Heart left ventricle (tissue), 16 donors: ENCODE measurements around the gene PRDM5. TPM values are rescaled to one million over a fixed set of nuclear protein-coding genes. Genes with fewer than 3 reads are reported as not detected.

Experiments used
- ATAC-seq, 4 donors: fragments of 200-7000 bp; cut with Tn5 transposase; one replicate each; pipeline ENCODE4 v1.9.1; 2020 to 2022; ENCODE audit warnings: moderate library complexity in 4 of 4, mild to moderate bottlenecking in 3 of 4, moderate number of reproducible peaks in 1 of 4
- DNase-seq, 5 donors: peaks; one replicate each; pipeline ENCODE4 v3.0.0-alpha.2; 2020
- H3K27ac ChIP-seq, 12 donors: fragments of 200-600 bp; sonication (generic) in 4 of 12; one replicate each; pipeline versions ENCODE4 v1.5.0 to v1.8.0; 2016 to 2022; ENCODE audit warnings: mild to moderate bottlenecking in 2 of 12
- H3K27me3 ChIP-seq, 9 donors: fragments of 200-600 bp; sonication (generic) in 2 of 9; one replicate each; pipeline versions ENCODE4 v1.5.1 to v1.8.0; 2016 to 2022; ENCODE audit warnings: mild to moderate bottlenecking in 3 of 9
- H3K36me3 ChIP-seq, 9 donors: fragments of 200-600 bp; sonication (generic) in 2 of 9; one replicate each; pipeline versions ENCODE4 v1.5.0 to v1.8.0; 2018 to 2022; ENCODE audit warnings: mild to moderate bottlenecking in 2 of 9
- H3K4me1 ChIP-seq, 12 donors: fragments of 200-600 bp; sonication (generic) in 4 of 12; one replicate each; pipeline versions ENCODE4 v1.5.0 to v1.8.0; 2016 to 2022; ENCODE audit warnings: mild to moderate bottlenecking in 3 of 12
- H3K4me3 ChIP-seq, 12 donors: fragments of 200-600 bp; sonication (generic) in 4 of 12; one replicate each; pipeline versions ENCODE4 v1.5.0 to v1.8.0; 2017 to 2022; ENCODE audit warnings: mild to moderate bottlenecking in 9 of 12, moderate library complexity in 4 of 12
- H3K9me3 ChIP-seq, 12 donors: fragments of 200-600 bp; sonication (generic) in 4 of 12; one replicate each; pipeline versions ENCODE4 v1.5.0 to v1.8.0; 2016 to 2022; ENCODE audit warnings: mild to moderate bottlenecking in 1 of 12
- CTCF ChIP-seq, 12 donors: fragments of 200-600 bp; sonication (generic) in 4 of 12; IDR thresholded peaks; one replicate each; pipeline versions ENCODE4 v1.5.0 to v1.8.0; 2018 to 2022; ENCODE audit warnings: antibody characterized with exemption in 12 of 12, mild to moderate bottlenecking in 5 of 12
- POLR2A ChIP-seq, 2 donors: fragments of 450-650 bp; IDR thresholded peaks; one replicate each; pipeline ENCODE4 v1.6.1; 2017; ENCODE audit warnings: antibody characterized with exemption in 2 of 2, mild to moderate bottlenecking in 2 of 2, moderate library complexity in 2 of 2
- WGBS, 4 donors: extraction: QIAGEN DNeasy Blood & Tissue Kit in 2 of 4; methylation state at CpG; one replicate each; pipeline versions ENCODE4 v1.1.5 to v1.1.7; 2013 to 2018; 5-methylcytosine and 5-hydroxymethylcytosine counted together
- intact Hi-C, 10 donors: fragments of 100-400 bp; cut with DNase I; formaldehyde crosslinking; loops; one replicate each; pipeline versions ENCODE4 v1.11.1 to v1.14.2; 2022
- polyA plus RNA-seq, 2 donors: library from polyadenylated mRNA; stranded (reverse); fragments of 200-250 nt; gene quantifications; one replicate each; pipeline ENCODE4 v1.2.3, GENCODE V29; 2013
- total RNA-seq, 9 donors: library from RNA; depleted of rRNA in 2 of 9; stranded (reverse); fragments of >200 nt in 2 of 9; fragmentation: NEBNext Ultra II Directional in 3 of 9; extraction: Animal tissue kit (Norgen Biotek cat#: 25700) in 3 of 9; gene quantifications; one replicate each; pipeline versions ENCODE4 v1.1.0 to v1.2.4, GENCODE V29; 2016 to 2023
- donor health status: ischemic (EF 13 %, LVEDD 7.1; RV severe dilation, severe dysfunction).
- donor health status: healthy with polysubstance abuse.
- donor health status: DM: no; HTN: yes; CAD: no.
- donor health status: DM: no; HTN: no; CAD: no.
- donor health status: ischemic (EF 25% LVEDD 6.9; RV normal size, moderate dysfunction).
- donor health status: ischemic (EF 25% LVEDD 5.7; RV mildly dilated, moderate dysfunction).
- donor health status: healthy.
- donor health status: DM: yes; HTN: yes; CAD: no.
- donor health status: ischemic (EF 35%, LVEDD 5.7; RV mildly dilated, moderate dysfunction).
- donor health status: nonischemic (EF 11% LVEDD 7.7; RV severe dilation, severe dysfunction).
- donor health status: DM: yes; HTN: yes; CAD: no.
- donor health status: PGD.
- donor health status: ischemic (EF 29% LVEDD 5.4; RV normal size, mild dysfunction).
- donor health status: nonischemic (EF 23%, LVEDD 6.1; RV moderate dilation, normal function).

The PRDM5 gene
- total and polyA plus RNA-seq, 11 donors, result 2.0 to 19.7 (median 9.1) TPM

DNA sequence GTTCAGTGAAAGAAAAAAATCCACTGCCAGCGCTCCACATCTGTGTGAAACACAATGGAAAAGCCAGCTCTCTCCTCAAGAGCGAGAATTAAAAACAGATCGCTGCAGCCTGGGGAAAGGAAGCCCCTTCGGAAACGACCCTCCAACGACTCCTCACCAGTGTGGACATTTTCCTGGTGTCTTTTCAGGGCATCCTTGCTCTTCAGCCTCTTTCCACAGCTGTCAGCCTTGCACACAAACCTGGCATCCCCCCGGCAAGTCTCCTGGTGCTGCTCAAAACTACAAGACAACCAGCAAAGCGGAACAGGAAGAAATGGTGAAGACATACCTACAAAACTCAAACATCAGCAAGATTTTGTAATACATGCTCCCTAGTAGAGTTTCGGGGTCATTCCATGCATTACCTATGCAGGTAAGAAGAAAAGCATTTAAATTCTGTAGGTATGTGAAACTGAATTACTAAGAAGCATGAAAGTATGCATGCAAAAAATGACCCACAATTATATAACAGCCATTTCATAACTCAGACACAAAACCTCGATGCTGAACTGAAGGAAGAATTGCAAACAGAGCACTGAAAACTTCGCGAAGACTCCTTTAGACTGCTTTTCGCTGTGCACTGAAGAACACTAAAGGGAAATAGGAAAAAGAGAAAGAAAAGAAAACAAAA, 106.1 kb downstream of the PRDM5 start:
- no peak overlapping the region for H3K4me3 ChIP-seq
- H3K36me3 ChIP-seq, result peaks cover 0 to 8% (median 0%) of the 10 kb centered on the region in 9 donors
- H3K27me3 ChIP-seq, result no peaks in the 10 kb centered on the region
- intact Hi-C loops, result no loop called here
- no peaks in the 10 kb centered on the region for H3K9me3 ChIP-seq
- ATAC-seq, result no peak
- 82 to 89% (median 88%) methylated on average over 13 of the region's 13 CpGs for WGBS, 4 donors
- no peak overlapping the region for H3K27ac ChIP-seq
- peaks cover 0 to 7% (median 0%) of the 10 kb centered on the region in 12 donors for H3K4me1 ChIP-seq
- no peak for TF ChIP-seq POLR2A (IDR thresholded peaks at IDR 0.05)
- no peak for DNase-seq

- no peak overlapping the region for H3K4me3 ChIP-seq
- 73 to 82% (median 78%) methylated on average over 2 of the region's 2 CpGs for WGBS, 4 donors
- no peak for ATAC-seq
- peaks cover 0 to 8% (median 0%) of the 10 kb centered on the region in 9 donors for H3K36me3 ChIP-seq
- intact Hi-C loops, result no loop called here
- no peaks in the 10 kb centered on the region for H3K27me3 ChIP-seq
- DNase-seq, result no peak
- no peak overlapping the region for H3K27ac ChIP-seq
- TF ChIP-seq POLR2A (IDR thresholded peaks at IDR 0.05) (no peak), CTCF (IDR thresholded peaks at IDR 0.05) (no peak)
- peaks cover 0 to 5% (median 0%) of the 10 kb centered on the region in 12 donors for H3K9me3 ChIP-seq
- H3K4me1 ChIP-seq, result peaks cover 0 to 7% (median 0%) of the 10 kb centered on the region in 12 donors
Observed at GRCh38 chr4:120815361-120815760, 107.2 kb downstream of the PRDM5 start.

- TF ChIP-seq CTCF (IDR thresholded peaks at IDR 0.05) (no peak), POLR2A (IDR thresholded peaks at IDR 0.05) (no peak)
- ATAC-seq, result no peak
- H3K27me3 ChIP-seq, result no peaks in the 10 kb centered on the region
- WGBS, 4 donors, result 90 to 93% (median 90%) methylated on average over 2 of the region's 2 CpGs
- intact Hi-C loops, result no loop called here
- peaks cover 0 to 10% (median 0%) of the 10 kb centered on the region in 12 donors for H3K9me3 ChIP-seq
- H3K4me1 ChIP-seq, result peaks cover 0 to 4% (median 0%) of the 10 kb centered on the region in 12 donors
- H3K36me3 ChIP-seq, result peaks cover 0 to 8% (median 0%) of the 10 kb centered on the region in 9 donors
- no peak overlapping the region for H3K4me3 ChIP-seq
- no peak overlapping the region for H3K27ac ChIP-seq
- DNase-seq, result no peak
Observed at GRCh38 chr4:120814886-120815285, 107.6 kb downstream of the PRDM5 start.

DNA sequence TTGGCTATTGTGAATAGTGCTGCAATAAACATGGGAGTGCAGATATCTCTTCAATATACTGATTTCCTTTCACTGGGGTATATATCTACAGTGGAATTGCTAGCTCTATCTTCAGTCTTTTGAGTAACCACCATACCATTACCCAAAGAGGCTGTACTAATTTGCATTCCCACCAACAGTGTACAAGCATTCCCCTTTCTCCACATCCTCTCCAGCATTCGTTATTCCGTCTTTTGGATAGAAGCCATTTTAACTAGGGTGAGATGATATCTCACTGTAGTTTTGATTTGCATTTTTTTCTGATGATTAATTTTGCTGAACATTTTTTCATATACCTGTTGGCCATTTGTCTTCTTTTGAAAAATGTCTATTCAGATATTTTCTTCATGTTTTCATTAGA, 110.3 kb downstream of the PRDM5 start:
- ATAC-seq, result no peak
- 82 to 85% (median 84%) methylated on average over 2 of the region's 2 CpGs for WGBS, 4 donors

More for the DNA sequence above, 110.3 kb downstream of the PRDM5 start:
- TF ChIP-seq CTCF (IDR thresholded peaks at IDR 0.05) (no peak), POLR2A (IDR thresholded peaks at IDR 0.05) (no peak)
- Histone ChIP-seq H3K9me3 (peaks cover 0 to 21% (median 3%) of the 10 kb centered on the region in 12 donors), H3K4me3 (no peak overlapping the region), H3K27ac (no peak overlapping the region), H3K4me1 (no peaks in the 10 kb centered on the region), H3K27me3 (no peaks in the 10 kb centered on the region), H3K36me3 (peaks cover 0 to 16% (median 3%) of the 10 kb centered on the region in 9 donors)
- intact Hi-C loops, result no loop called here
- no peak for DNase-seq
